Measurements from ENCODE around the gene LRRK1.

Gene LRRK1

GRCh38 chr15:100898661-100899462 is 20.3 kb upstream of the LRRK1 start:
- H3K27me3 Mint-ChIP-seq (ENCODE audit: low read depth) = peaks cover 3% of the 10 kb centered on the region
- no peaks in the 10 kb centered on the region for H3K36me3 Mint-ChIP-seq (ENCODE audit: low read depth)
- no peaks in the 10 kb centered on the region for H3K4me1 Mint-ChIP-seq (ENCODE audit: low read depth)
- no peak overlapping the region for H3K4me3 Mint-ChIP-seq
- H3K9me3 Mint-ChIP-seq = no peaks in the 10 kb centered on the region
- H3K27ac Mint-ChIP-seq = no peak overlapping the region

- H3K27me3 Mint-ChIP-seq (ENCODE audit: low read depth) = peaks cover 7% of the 10 kb centered on the region
- H3K4me1 Mint-ChIP-seq (ENCODE audit: low read depth) = no peaks in the 10 kb centered on the region
- H3K9me3 Mint-ChIP-seq = no peaks in the 10 kb centered on the region
- H3K4me3 Mint-ChIP-seq = no peak overlapping the region
- H3K27ac Mint-ChIP-seq = no peak overlapping the region
- no peaks in the 10 kb centered on the region for H3K36me3 Mint-ChIP-seq (ENCODE audit: low read depth)
Measured at GRCh38 chr15:100899601-100900000, 19.6 kb upstream of the LRRK1 start.

- Mint-ChIP-seq H3K27ac (no peak overlapping the region), H3K4me3 (no peak overlapping the region), H3K9me3 (no peaks in the 10 kb centered on the region), H3K27me3 (ENCODE audit: low read depth) (peaks cover 7% of the 10 kb centered on the region), H3K36me3 (ENCODE audit: low read depth) (no peaks in the 10 kb centered on the region), H3K4me1 (ENCODE audit: low read depth) (no peaks in the 10 kb centered on the region)
Measured at GRCh38 chr15:100900136-100900794, 18.9 kb upstream of the LRRK1 start.

GRCh38 chr15:100900795-100901169 is 18.4 kb upstream of the LRRK1 start:
- Mint-ChIP-seq H3K27me3 (ENCODE audit: low read depth) (peaks cover 7% of the 10 kb centered on the region), H3K36me3 (ENCODE audit: low read depth) (no peaks in the 10 kb centered on the region), H3K9me3 (no peaks in the 10 kb centered on the region), H3K4me3 (no peak overlapping the region), H3K27ac (no peak overlapping the region), H3K4me1 (ENCODE audit: low read depth) (no peaks in the 10 kb centered on the region)

- no peaks in the 10 kb centered on the region for H3K9me3 Mint-ChIP-seq
- H3K27ac Mint-ChIP-seq = no peak overlapping the region
- H3K27me3 Mint-ChIP-seq (ENCODE audit: low read depth) = peaks cover 7% of the 10 kb centered on the region
- no peak overlapping the region for H3K4me3 Mint-ChIP-seq
- no peaks in the 10 kb centered on the region for H3K4me1 Mint-ChIP-seq (ENCODE audit: low read depth)
- H3K36me3 Mint-ChIP-seq (ENCODE audit: low read depth) = no peaks in the 10 kb centered on the region
Measured at GRCh38 chr15:100901296-100901695, 17.9 kb upstream of the LRRK1 start.

GRCh38 chr15:100901702-100902435 is 17.3 kb upstream of the LRRK1 start:
- Mint-ChIP-seq H3K36me3 (ENCODE audit: low read depth) (no peaks in the 10 kb centered on the region), H3K9me3 (no peaks in the 10 kb centered on the region), H3K27me3 (ENCODE audit: low read depth) (peaks cover 7% of the 10 kb centered on the region), H3K4me1 (ENCODE audit: low read depth) (no peaks in the 10 kb centered on the region), H3K4me3 (no peak overlapping the region), H3K27ac (no peak overlapping the region)

GRCh38 chr15:100902436-100903167 is 16.6 kb upstream of the LRRK1 start:
- no peak overlapping the region for H3K4me3 Mint-ChIP-seq

GRCh38 chr15:100903168-100903554 is 16.0 kb upstream of the LRRK1 start:
- no peaks in the 10 kb centered on the region for H3K4me1 Mint-ChIP-seq (ENCODE audit: low read depth)
- no peaks in the 10 kb centered on the region for H3K36me3 Mint-ChIP-seq (ENCODE audit: low read depth)
- peaks cover 7% of the 10 kb centered on the region for H3K27me3 Mint-ChIP-seq (ENCODE audit: low read depth)
- H3K27ac Mint-ChIP-seq = no peak overlapping the region
- H3K9me3 Mint-ChIP-seq = no peaks in the 10 kb centered on the region
- no peak overlapping the region for H3K4me3 Mint-ChIP-seq

More at GRCh38 chr15:100902436-100903167, 16.6 kb upstream of the LRRK1 start:
- H3K27me3 Mint-ChIP-seq (ENCODE audit: low read depth) = peaks cover 7% of the 10 kb centered on the region
- H3K27ac Mint-ChIP-seq = no peak overlapping the region
- no peaks in the 10 kb centered on the region for H3K4me1 Mint-ChIP-seq (ENCODE audit: low read depth)
- no peaks in the 10 kb centered on the region for H3K9me3 Mint-ChIP-seq
- H3K36me3 Mint-ChIP-seq (ENCODE audit: low read depth) = no peaks in the 10 kb centered on the region

GRCh38 chr15:100905850-100906249 is 13.3 kb upstream of the LRRK1 start:
- Mint-ChIP-seq H3K4me3 (no peak overlapping the region), H3K36me3 (ENCODE audit: low read depth) (no peaks in the 10 kb centered on the region), H3K9me3 (no peaks in the 10 kb centered on the region), H3K4me1 (ENCODE audit: low read depth) (no peaks in the 10 kb centered on the region), H3K27me3 (ENCODE audit: low read depth) (peaks cover 7% of the 10 kb centered on the region), H3K27ac (no peak overlapping the region)

- Mint-ChIP-seq H3K27ac (no peak overlapping the region), H3K4me1 (ENCODE audit: low read depth) (no peaks in the 10 kb centered on the region), H3K9me3 (no peaks in the 10 kb centered on the region), H3K36me3 (ENCODE audit: low read depth) (no peaks in the 10 kb centered on the region), H3K27me3 (ENCODE audit: low read depth) (peaks cover 21% of the 10 kb centered on the region), H3K4me3 (no peak overlapping the region)
Measured at GRCh38 chr15:100908466-100908865, 10.7 kb upstream of the LRRK1 start.

- Mint-ChIP-seq H3K4me3 (no peak overlapping the region), H3K9me3 (no peaks in the 10 kb centered on the region), H3K27me3 (ENCODE audit: low read depth) (peaks cover 25% of the 10 kb centered on the region), H3K4me1 (ENCODE audit: low read depth) (no peaks in the 10 kb centered on the region), H3K36me3 (ENCODE audit: low read depth) (no peaks in the 10 kb centered on the region), H3K27ac (no peak overlapping the region)
Measured at GRCh38 chr15:100909565-100909964, 9.6 kb upstream of the LRRK1 start.

GRCh38 chr15:100909989-100910955 is 8.9 kb upstream of the LRRK1 start:
- Mint-ChIP-seq H3K4me3 (no peak overlapping the region), H3K36me3 (ENCODE audit: low read depth) (no peaks in the 10 kb centered on the region), H3K9me3 (no peaks in the 10 kb centered on the region), H3K27me3 (ENCODE audit: low read depth) (peaks cover 31% of the 10 kb centered on the region), H3K4me1 (ENCODE audit: low read depth) (no peaks in the 10 kb centered on the region), H3K27ac (no peak overlapping the region)

GRCh38 chr15:100911086-100911485 is 8.1 kb upstream of the LRRK1 start:
- H3K27ac Mint-ChIP-seq = no peak overlapping the region
- no peaks in the 10 kb centered on the region for H3K9me3 Mint-ChIP-seq
- peaks cover 36% of the 10 kb centered on the region for H3K27me3 Mint-ChIP-seq (ENCODE audit: low read depth)
- H3K36me3 Mint-ChIP-seq (ENCODE audit: low read depth) = no peaks in the 10 kb centered on the region
- H3K4me3 Mint-ChIP-seq = no peak overlapping the region
- no peaks in the 10 kb centered on the region for H3K4me1 Mint-ChIP-seq (ENCODE audit: low read depth)
